HCT116 (cell line): ENCODE measurements around the gene DAAM2. TPM values are rescaled to one million over a fixed set of nuclear protein-coding genes. Genes with fewer than 3 reads are reported as not detected.

Experiments used
- ATAC-seq: fragments of 200-7000 bp; cut with Tn5 transposase; 2 replicates; pipeline ENCODE4 v1.9.1; 2020; ENCODE audit warnings: mild to moderate bottlenecking, moderate library complexity
- BruUV-seq: library from RNA; stranded (reverse); fragments of 400-500 nt; replicated peaks from 2 replicates; lab custom pipeline; 2021; lab: Mats Ljungman, UMichigan
- CTCF ChIA-PET: fragments of 300-600 bp; sonication (Branson Sonifier 250); formaldehyde crosslinking; loops from one replicate; lab custom pipeline; 2021; ENCODE audit warnings: antibody characterized with exemption; lab: Charles Lee
- POLR2A ChIA-PET: fragments of 300-600, 350-600 bp; sonication (Branson Sonifier 250); formaldehyde crosslinking; loops from one replicate; lab custom pipeline; 2021; ENCODE audit warnings: antibody characterized with exemption; lab: Charles Lee
- RAD21 ChIA-PET, 2 experiments: fragments of 300-600 bp; sonication (Branson Sonifier 250); formaldehyde crosslinking; loops; one replicate each; lab custom pipeline; 2023; ENCODE audit warnings: low total read pairs in 2 of 2; ENCODE audit not compliant: uncharacterized antibody in 2 of 2, unreplicated experiment in 2 of 2, low non-redundant PET in 1 of 2; lab: Charles Lee
- DNase-seq: peaks from one replicate; pipeline ENCODE4 v3.0.0-alpha.2; 2010; ENCODE audit warnings: low read depth, low spot score
- H2AFZ ChIP-seq: fragments of 200-600 bp; shearing (Covaris generic), sonication (generic); 2 replicates; pipeline ENCODE4 v1.6.1; 2017; ENCODE audit warnings: low read depth, mixed run types, mixed read lengths, antibody characterized with exemption, low read length; ENCODE audit not compliant: poor library complexity, severe bottlenecking
- H3K27ac ChIP-seq: 2 replicates; pipeline ENCODE4 v1.5.1; 2012; ENCODE audit warnings: low read depth, low read length
- H3K27me3 ChIP-seq: fragments of 200-600 bp; sonication (generic); 2 replicates; pipeline ENCODE4 v1.6.1; 2016; ENCODE audit warnings: mixed run types, low read length, mixed read lengths; ENCODE audit not compliant: insufficient read depth
- H3K36me3 ChIP-seq, 2 experiments: fragments of 200-500 bp in 1 of 2; fragments of 200-600 bp in 1 of 2; sonication (Bioruptor generic) in 1 of 2; sonication (generic) in 1 of 2; 2 replicates each; pipeline versions ENCODE4 v1.5.1 to v1.6.1; 2014 to 2016; ENCODE audit warnings: low read length in 2 of 2, inconsistent platforms in 1 of 2, mixed read lengths in 1 of 2, mixed run types in 1 of 2; ENCODE audit not compliant: insufficient read depth in 2 of 2, control insufficient read depth in 1 of 2
- H3K4me1 ChIP-seq, 2 experiments: fragments of 200-600 bp in 1 of 2; sonication (generic) in 1 of 2; 2 replicates each; pipeline versions ENCODE4 v1.5.1 to v1.6.1; 2012 to 2017; ENCODE audit warnings: low read length in 2 of 2, inconsistent platforms in 1 of 2, mild to moderate bottlenecking in 1 of 2, mixed read lengths in 1 of 2, mixed run types in 1 of 2, moderate library complexity in 1 of 2; ENCODE audit not compliant: insufficient read depth in 2 of 2, control insufficient read depth in 1 of 2
- H3K4me2 ChIP-seq: fragments of 200-600 bp; sonication (generic); 2 replicates; pipeline ENCODE4 v1.6.1; 2017; ENCODE audit warnings: mixed run types, low read length, mixed read lengths
- H3K4me3 ChIP-seq, 2 experiments: fragments of 200-600 bp in 1 of 2; sonication (generic) in 1 of 2; replicated peaks in 1 of 2; 2 replicates each; pipeline ENCODE4 v1.5.1; 2011 to 2016; ENCODE audit warnings: low read length in 2 of 2, control low read depth in 1 of 2, low read depth in 1 of 2, mild to moderate bottlenecking in 1 of 2, mixed read lengths in 1 of 2, mixed run types in 1 of 2
- H3K79me2 ChIP-seq: fragments of 200-600 bp; sonication (generic); 2 replicates; pipeline ENCODE4 v1.6.1; 2017; ENCODE audit warnings: mild to moderate bottlenecking, mixed run types, low read length, moderate library complexity, mixed read lengths; ENCODE audit not compliant: insufficient read depth
- H3K9ac ChIP-seq: fragments of 200-600 bp; sonication (generic); 2 replicates; pipeline ENCODE4 v1.6.1; 2016; ENCODE audit warnings: low read length, mixed read lengths
- H3K9me2 ChIP-seq: fragments of 200-600 bp; sonication (generic), shearing (Covaris generic); 2 replicates; pipeline ENCODE4 v1.6.1; 2017; ENCODE audit warnings: mixed run types, mild to moderate bottlenecking, moderate library complexity; ENCODE audit not compliant: insufficient read depth
- H3K9me3 ChIP-seq, 2 experiments: fragments of 200-500 bp in 1 of 2; fragments of 200-600 bp in 1 of 2; sonication (Bioruptor generic) in 1 of 2; sonication (generic) in 1 of 2; 2 replicates each; pipeline ENCODE4 v1.6.1; 2014 to 2017; ENCODE audit warnings: low read length in 2 of 2, mixed read lengths in 2 of 2, inconsistent platforms in 1 of 2, low read depth in 1 of 2, mild to moderate bottlenecking in 1 of 2, mixed run types in 1 of 2, moderate library complexity in 1 of 2; ENCODE audit not compliant: control insufficient read depth in 1 of 2, insufficient read depth in 1 of 2
- H4K20me1 ChIP-seq: fragments of 200-600 bp; sonication (generic), shearing (Covaris generic); 2 replicates; pipeline ENCODE4 v1.6.1; 2017; ENCODE audit warnings: mixed run types, mild to moderate bottlenecking, moderate library complexity; ENCODE audit not compliant: insufficient read depth
- ATF3 ChIP-seq: IDR thresholded peaks from 2 replicates; pipeline ENCODE4 v1.6.1; 2012
- CEBPB ChIP-seq: IDR thresholded peaks from 2 replicates; pipeline ENCODE4 v1.6.1; 2012; ENCODE audit warnings: low read depth
- EGR1 ChIP-seq: IDR thresholded peaks from 2 replicates; pipeline ENCODE4 v1.6.1; 2012; ENCODE audit warnings: low read depth
- EZH2phosphoT487 ChIP-seq: fragments of 200-600 bp; IDR thresholded peaks from 2 replicates; pipeline ENCODE4 v1.6.1; 2018; ENCODE audit warnings: antibody characterized with exemption, borderline replicate concordance
- FOSL1 ChIP-seq: IDR thresholded peaks from 2 replicates; pipeline ENCODE4 v1.6.1; 2012; ENCODE audit warnings: low read depth
- JUND ChIP-seq: IDR thresholded peaks from 2 replicates; pipeline ENCODE4 v1.6.1; 2012
- MAX ChIP-seq: IDR thresholded peaks from 2 replicates; pipeline ENCODE4 v1.6.1; 2012
- POLR2AphosphoS5 ChIP-seq: IDR thresholded peaks from 2 replicates; pipeline ENCODE4 v1.6.1; 2011; ENCODE audit warnings: mild to moderate bottlenecking, low read depth, low read length, moderate library complexity
- SIN3A ChIP-seq: IDR thresholded peaks from 2 replicates; pipeline ENCODE4 v1.6.1; 2012; ENCODE audit warnings: low read depth
- TCF7L2 ChIP-seq: IDR thresholded peaks from 2 replicates; pipeline ENCODE4 v1.7.0; 2011; ENCODE audit warnings: borderline replicate concordance, inconsistent platforms; ENCODE audit not compliant: insufficient read depth, insufficient read length; ENCODE audit errors: extremely low read depth
- YY1 ChIP-seq: IDR thresholded peaks from 2 replicates; pipeline ENCODE4 v1.6.1; 2011; ENCODE audit warnings: low read length, low read depth, moderate library complexity, mild to moderate bottlenecking; ENCODE audit not compliant: insufficient replicate concordance; ENCODE audit errors: extremely low read depth
- ZFX ChIP-seq: fragments of 450-650 bp; IDR thresholded peaks from 2 replicates; pipeline ENCODE4 v1.6.1; 2017
- ZNF274 ChIP-seq: fragments of 200-500 bp; sonication (Bioruptor generic); IDR thresholded peaks from 2 replicates; pipeline ENCODE4 v1.6.1; 2014; ENCODE audit warnings: mild to moderate bottlenecking, low read depth, low read length, inconsistent platforms
- intact Hi-C: fragments of 100-400 bp; cut with micrococcal nuclease; formaldehyde crosslinking; loops from 2 replicates; pipeline ENCODE4 v1.10.0; 2022
- total RNA-seq: library from RNA; stranded (reverse); gene quantifications from one replicate; pipeline ENCODE4 v1.2.1, GENCODE V29; 2021; ENCODE audit not compliant: unreplicated experiment
- TF ChIP-seq, protein P1 (sequence below): IDR thresholded peaks from 2 replicates; pipeline ENCODE4 v1.6.1; 2012; ENCODE audit warnings: low read depth

The DAAM2 gene
- total RNA-seq, 1 experiment from 2014 or later = not detected

DNA sequence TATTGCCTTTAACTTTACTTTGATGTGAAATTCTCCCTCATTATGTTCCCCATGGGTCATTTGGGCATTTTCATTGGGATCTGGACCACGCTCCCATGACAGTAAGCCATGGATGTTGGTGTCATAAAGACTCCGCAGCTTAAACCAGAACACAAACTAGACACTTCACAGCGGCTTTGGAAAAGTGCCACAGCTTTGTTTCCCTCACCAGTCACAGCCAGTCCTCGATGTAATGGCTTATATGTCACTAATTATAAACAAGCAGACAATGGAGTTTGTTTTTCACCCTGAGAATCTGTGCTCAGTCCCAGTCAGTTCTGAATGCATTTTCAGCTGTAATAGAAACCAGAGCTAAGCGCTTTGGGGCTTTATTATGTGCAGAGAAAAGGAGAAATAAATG lies 23.2 kb upstream of the DAAM2 start:
- TF ChIP-seq CEBPB = no peak
- no peak for TF ChIP-seq POLR2AphosphoS5
- TF ChIP-seq ZFX = no peak
- RAD21 ChIA-PET = no interaction called here
- ATAC-seq = no peak

DNA sequence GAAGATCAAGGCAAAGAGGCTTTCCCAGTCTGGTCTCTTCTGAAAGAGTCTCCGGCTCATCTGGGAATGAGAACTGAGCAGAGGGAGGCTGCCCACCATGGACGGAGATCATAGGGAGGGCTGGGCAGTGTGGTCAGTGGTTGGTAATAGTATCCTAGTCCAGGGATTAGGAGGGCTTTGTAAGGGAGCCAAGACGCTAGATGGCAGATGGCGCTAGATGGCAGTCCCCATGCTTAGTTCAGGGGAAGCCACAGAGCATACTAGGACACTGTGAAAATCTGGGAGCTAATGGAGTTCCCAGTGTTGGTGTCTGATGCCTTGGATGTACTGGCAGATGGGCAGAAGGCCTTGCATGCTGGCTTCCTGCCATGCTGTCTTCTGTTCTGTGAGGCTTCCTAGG lies 21.7 kb upstream of the DAAM2 start:
- TF ChIP-seq MAX (no peak), EZH2phosphoT487 (no peak), JUND (no peak), YY1 (no peak), EGR1 (no peak), SIN3A (no peak), TCF7L2 (no peak), ZNF274 (no peak), ATF3 (no peak), FOSL1 (no peak)
- TF ChIP-seq, protein P1, sequence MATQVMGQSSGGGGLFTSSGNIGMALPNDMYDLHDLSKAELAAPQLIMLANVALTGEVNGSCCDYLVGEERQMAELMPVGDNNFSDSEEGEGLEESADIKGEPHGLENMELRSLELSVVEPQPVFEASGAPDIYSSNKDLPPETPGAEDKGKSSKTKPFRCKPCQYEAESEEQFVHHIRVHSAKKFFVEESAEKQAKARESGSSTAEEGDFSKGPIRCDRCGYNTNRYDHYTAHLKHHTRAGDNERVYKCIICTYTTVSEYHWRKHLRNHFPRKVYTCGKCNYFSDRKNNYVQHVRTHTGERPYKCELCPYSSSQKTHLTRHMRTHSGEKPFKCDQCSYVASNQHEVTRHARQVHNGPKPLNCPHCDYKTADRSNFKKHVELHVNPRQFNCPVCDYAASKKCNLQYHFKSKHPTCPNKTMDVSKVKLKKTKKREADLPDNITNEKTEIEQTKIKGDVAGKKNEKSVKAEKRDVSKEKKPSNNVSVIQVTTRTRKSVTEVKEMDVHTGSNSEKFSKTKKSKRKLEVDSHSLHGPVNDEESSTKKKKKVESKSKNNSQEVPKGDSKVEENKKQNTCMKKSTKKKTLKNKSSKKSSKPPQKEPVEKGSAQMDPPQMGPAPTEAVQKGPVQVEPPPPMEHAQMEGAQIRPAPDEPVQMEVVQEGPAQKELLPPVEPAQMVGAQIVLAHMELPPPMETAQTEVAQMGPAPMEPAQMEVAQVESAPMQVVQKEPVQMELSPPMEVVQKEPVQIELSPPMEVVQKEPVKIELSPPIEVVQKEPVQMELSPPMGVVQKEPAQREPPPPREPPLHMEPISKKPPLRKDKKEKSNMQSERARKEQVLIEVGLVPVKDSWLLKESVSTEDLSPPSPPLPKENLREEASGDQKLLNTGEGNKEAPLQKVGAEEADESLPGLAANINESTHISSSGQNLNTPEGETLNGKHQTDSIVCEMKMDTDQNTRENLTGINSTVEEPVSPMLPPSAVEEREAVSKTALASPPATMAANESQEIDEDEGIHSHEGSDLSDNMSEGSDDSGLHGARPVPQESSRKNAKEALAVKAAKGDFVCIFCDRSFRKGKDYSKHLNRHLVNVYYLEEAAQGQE = no peak
- no peaks in the 10 kb centered on the region for H3K9me3 ChIP-seq
- no peaks in the 10 kb centered on the region for H3K79me2 ChIP-seq

More for the DNA sequence above, 23.2 kb upstream of the DAAM2 start:
- DNase-seq = no peak
- Histone ChIP-seq H3K36me3 (no peaks in the 10 kb centered on the region), H3K27me3 (peaks cover 29% of the 10 kb centered on the region), H3K27ac (no peak overlapping the region), H3K4me1 (no peaks in the 10 kb centered on the region), H3K79me2 (no peaks in the 10 kb centered on the region), H3K4me2 (no peak overlapping the region), H3K9ac (no peak overlapping the region), H3K9me3 (no peaks in the 10 kb centered on the region), H2AFZ (no peak overlapping the region), H3K4me3 (no peak overlapping the region), H3K9me2 (no peaks in the 10 kb centered on the region), H4K20me1 (no peaks in the 10 kb centered on the region)
- CTCF ChIA-PET = no interaction called here
- BruUV-seq = no TSS peak
- intact Hi-C loops = no loop called here
- POLR2A ChIA-PET = no interaction called here

More for the DNA sequence above, 21.7 kb upstream of the DAAM2 start:
- no peaks in the 10 kb centered on the region for H3K36me3 ChIP-seq
- no peak for ATAC-seq
- no peak overlapping the region for H2AFZ ChIP-seq
- intact Hi-C loops = no loop called here
- ChIA-PET RAD21 (no interaction called here), POLR2A (no interaction called here), CTCF (no interaction called here)
- no peak overlapping the region for H3K4me3 ChIP-seq
- no TSS peak for BruUV-seq
- no peaks in the 10 kb centered on the region for H3K4me1 ChIP-seq
- H4K20me1 ChIP-seq = no peaks in the 10 kb centered on the region
- no peak overlapping the region for H3K4me2 ChIP-seq
- DNase-seq = no peak
- peaks cover 22% of the 10 kb centered on the region; the same call in 1 of the 2 replicates for H3K27me3 ChIP-seq
- no peaks in the 10 kb centered on the region for H3K9me2 ChIP-seq
- no peak overlapping the region for H3K27ac ChIP-seq
- H3K9ac ChIP-seq = no peak overlapping the region
